Nephron progenitor cell (in vitro differentiated cells): ENCODE measurements around the gene FAM120B.

Experiments used
- DNase-seq: peaks from one replicate; pipeline ENCODE4 v3.0.0; 2021
- H3K27ac Mint-ChIP-seq: 2 replicates; pipeline ENCODE4 v1.8.0; 2021; ENCODE audit warnings: mild to moderate bottlenecking, moderate library complexity, mixed read lengths
- H3K27me3 Mint-ChIP-seq: 2 replicates; pipeline ENCODE4 v1.8.0; 2021; ENCODE audit warnings: mild to moderate bottlenecking, low read depth, mixed read lengths; ENCODE audit not compliant: poor library complexity
- H3K36me3 Mint-ChIP-seq: 2 replicates; pipeline ENCODE4 v1.8.0; 2021; ENCODE audit warnings: low read depth, mixed read lengths
- H3K4me1 Mint-ChIP-seq: 2 replicates; pipeline ENCODE4 v1.8.0; 2021; ENCODE audit warnings: mixed read lengths
- H3K4me3 Mint-ChIP-seq: 2 replicates; pipeline ENCODE4 v1.8.0; 2021; ENCODE audit warnings: mild to moderate bottlenecking, moderate library complexity, mixed read lengths
- H3K9me3 Mint-ChIP-seq: 2 replicates; pipeline ENCODE4 v1.8.0; 2021; ENCODE audit warnings: mild to moderate bottlenecking, moderate library complexity, mixed read lengths
- TF ChIP-seq, protein P1 (sequence below): fragments of 200-600 bp; sonication (generic); IDR thresholded peaks from 2 replicates; pipeline ENCODE4 v1.5.0; 2021; ENCODE audit warnings: antibody characterized with exemption

FAM120B gene

GRCh38 chr6:170284126-170284773 lies 22.3 kb upstream of the FAM120B start:
- Mint-ChIP-seq H3K27me3 (peaks cover 20% of the 10 kb centered on the region), H3K4me3 (no peak overlapping the region), H3K36me3 (peaks cover 64% of the 10 kb centered on the region), H3K4me1 (peaks cover 70% of the 10 kb centered on the region), H3K27ac (peak overlapping the region; percentile 68), H3K9me3 (no peaks in the 10 kb centered on the region)
- TF ChIP-seq, protein P1, sequence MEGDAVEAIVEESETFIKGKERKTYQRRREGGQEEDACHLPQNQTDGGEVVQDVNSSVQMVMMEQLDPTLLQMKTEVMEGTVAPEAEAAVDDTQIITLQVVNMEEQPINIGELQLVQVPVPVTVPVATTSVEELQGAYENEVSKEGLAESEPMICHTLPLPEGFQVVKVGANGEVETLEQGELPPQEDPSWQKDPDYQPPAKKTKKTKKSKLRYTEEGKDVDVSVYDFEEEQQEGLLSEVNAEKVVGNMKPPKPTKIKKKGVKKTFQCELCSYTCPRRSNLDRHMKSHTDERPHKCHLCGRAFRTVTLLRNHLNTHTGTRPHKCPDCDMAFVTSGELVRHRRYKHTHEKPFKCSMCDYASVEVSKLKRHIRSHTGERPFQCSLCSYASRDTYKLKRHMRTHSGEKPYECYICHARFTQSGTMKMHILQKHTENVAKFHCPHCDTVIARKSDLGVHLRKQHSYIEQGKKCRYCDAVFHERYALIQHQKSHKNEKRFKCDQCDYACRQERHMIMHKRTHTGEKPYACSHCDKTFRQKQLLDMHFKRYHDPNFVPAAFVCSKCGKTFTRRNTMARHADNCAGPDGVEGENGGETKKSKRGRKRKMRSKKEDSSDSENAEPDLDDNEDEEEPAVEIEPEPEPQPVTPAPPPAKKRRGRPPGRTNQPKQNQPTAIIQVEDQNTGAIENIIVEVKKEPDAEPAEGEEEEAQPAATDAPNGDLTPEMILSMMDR = no peak
- no peak for DNase-seq

DNA sequence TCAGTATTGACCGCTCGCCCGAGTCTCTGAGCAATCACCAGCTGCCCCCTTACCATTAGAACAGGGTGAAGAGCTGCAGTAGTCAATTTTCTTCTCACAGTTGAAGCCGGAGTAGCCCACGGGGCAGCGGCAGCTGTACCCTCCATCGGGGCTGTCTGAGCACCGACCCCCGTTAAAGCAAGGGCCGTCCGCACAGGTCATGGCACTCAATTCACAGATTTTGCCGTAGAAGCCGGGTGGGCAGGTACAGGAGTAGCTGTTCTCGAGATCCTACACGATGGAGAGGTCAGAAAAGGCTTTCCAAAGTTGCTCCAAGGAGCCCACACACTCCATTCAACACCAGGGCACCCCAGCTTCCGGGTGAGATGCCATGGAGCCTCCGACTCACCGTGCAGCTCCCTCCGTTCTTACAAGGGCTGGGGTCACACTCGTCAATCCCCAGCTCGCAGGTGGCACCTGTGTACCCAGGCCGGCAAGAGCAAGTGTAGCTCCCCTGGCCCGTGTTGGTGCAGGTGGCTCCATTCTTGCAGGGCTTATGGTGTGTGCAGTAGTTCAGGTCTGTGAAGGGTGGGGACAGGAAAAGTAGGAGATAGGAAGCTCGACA lies 21.6 kb upstream of the FAM120B start:
- TF ChIP-seq, protein P1 = no peak
- H3K9me3 Mint-ChIP-seq = no peaks in the 10 kb centered on the region
- peaks cover 62% of the 10 kb centered on the region for H3K36me3 Mint-ChIP-seq
- peaks cover 63% of the 10 kb centered on the region for H3K4me1 Mint-ChIP-seq
- peak overlapping the region; percentile 35 for H3K4me3 Mint-ChIP-seq
- no peak overlapping the region for H3K27ac Mint-ChIP-seq
- H3K27me3 Mint-ChIP-seq = peaks cover 20% of the 10 kb centered on the region
- no peak for DNase-seq

DNA sequence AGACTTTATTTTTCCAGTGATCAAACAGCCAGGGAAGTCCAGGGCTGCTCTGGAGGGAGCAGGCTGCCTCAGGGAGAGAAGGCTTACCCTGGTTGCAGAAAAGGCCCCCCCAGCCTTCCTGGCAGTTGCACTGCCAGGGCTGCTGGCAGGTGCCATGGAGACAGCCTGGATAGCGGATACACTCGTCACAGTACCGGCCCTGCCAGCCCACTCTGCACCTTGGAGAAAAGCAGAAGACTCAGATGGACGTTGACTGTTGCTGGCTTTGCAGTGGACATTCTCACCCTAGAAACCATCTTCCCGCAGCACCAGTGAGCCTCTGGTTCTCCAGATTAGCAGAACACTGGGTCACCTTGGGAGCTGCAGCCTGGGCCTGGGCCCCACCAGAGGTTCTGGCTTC lies 21.1 kb upstream of the FAM120B start:
- H3K4me1 Mint-ChIP-seq = peaks cover 58% of the 10 kb centered on the region
- H3K4me3 Mint-ChIP-seq = peak overlapping the region; percentile 35
- TF ChIP-seq, protein P1 = no peak
- no peak for DNase-seq
- H3K27ac Mint-ChIP-seq = no peak overlapping the region
- no peaks in the 10 kb centered on the region for H3K9me3 Mint-ChIP-seq
- peaks cover 25% of the 10 kb centered on the region for H3K27me3 Mint-ChIP-seq
- H3K36me3 Mint-ChIP-seq = peaks cover 59% of the 10 kb centered on the region

DNA sequence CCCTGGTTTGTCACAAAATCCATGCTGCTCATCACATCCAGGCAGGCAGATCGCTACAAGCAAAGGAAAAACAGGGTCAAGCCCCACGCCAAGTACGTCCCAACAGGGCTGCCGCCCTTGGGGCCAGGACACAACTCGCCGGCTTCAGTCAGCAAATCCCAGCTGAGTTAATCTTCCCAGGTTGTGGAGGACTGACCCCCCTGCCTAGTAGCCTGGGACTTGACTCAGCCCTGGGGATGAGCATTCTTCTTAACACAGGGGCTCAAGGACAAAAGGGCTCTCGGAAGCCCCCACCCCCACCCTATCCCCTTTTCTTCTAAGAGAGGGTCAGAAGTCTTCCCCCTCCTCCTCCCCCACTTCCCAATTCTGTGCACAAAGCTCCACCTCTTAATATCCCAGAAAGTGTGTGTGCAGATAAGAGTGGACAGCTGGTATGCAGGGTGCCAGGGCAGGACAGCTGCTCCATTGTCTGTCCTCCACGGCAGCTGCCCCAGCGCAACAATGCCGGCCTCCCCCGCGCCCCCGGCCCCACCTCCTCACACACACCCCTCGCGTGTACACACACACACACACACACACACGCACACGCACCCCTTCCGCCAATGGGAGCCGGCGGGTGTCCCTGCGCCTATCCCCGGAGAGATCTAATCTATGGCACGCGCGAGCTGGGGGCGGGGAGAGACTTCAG lies 20.2 kb upstream of the FAM120B start:
- Mint-ChIP-seq H3K4me3 (peak overlapping the region; percentile 90), H3K4me1 (peaks cover 49% of the 10 kb centered on the region), H3K36me3 (peaks cover 50% of the 10 kb centered on the region), H3K27ac (no peak overlapping the region), H3K9me3 (no peaks in the 10 kb centered on the region), H3K27me3 (peaks cover 25% of the 10 kb centered on the region)
- DNase-seq = peak; percentile 66
- TF ChIP-seq, protein P1 = no peak

DNA sequence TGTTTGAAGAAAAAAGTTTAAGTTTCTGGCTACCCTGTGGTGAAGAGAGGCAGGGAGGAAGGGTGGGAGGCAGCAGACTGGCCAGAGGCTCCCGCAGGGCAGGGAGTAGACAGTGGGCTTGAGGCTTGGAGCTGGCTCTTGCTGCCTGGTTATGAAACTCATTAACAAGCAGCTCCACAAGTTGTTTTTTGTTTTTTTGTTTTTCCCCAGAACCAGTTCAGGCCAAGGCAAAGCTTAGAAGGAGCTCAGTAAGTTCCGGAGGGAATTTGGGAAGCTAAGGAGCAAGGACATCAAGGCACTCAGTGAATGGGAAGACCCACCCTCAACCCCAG lies 19.7 kb upstream of the FAM120B start:
- TF ChIP-seq, protein P1 = no peak
- Mint-ChIP-seq H3K36me3 (peaks cover 45% of the 10 kb centered on the region), H3K4me1 (peaks cover 48% of the 10 kb centered on the region), H3K27ac (no peak overlapping the region), H3K4me3 (peak overlapping the region; percentile 90), H3K27me3 (peaks cover 28% of the 10 kb centered on the region), H3K9me3 (no peaks in the 10 kb centered on the region)
- no peak for DNase-seq
